ENCODE data around the gene FBXO2. TPM values are rescaled to one million over a fixed set of nuclear protein-coding genes. Genes with fewer than 3 reads are reported as not detected.

FBXO2 gene
- total RNA-seq, 4 donors from 2014 or later: 0.59 to 7.2 (median 4.2) TPM

DNA sequence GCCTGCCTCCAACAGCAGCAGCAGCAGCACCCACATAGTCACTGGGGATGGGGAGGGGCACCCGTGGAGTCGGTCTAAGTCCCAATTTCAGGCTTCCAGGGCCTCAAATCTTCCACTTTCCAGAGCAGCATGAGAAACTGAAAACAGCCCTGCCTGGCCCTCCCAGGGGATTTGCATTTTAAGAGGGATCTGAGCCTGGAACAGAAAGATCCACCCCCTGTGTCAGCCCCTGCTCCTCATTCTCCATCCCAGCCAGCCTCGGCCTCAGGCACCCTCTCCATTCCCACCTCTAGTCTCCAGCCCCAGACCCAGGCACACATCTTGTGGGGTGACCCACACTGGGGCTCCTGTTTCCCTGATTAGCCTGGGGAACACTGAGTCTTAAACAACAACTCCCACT, 51.8 kb downstream of the FBXO2 start:
- H3K27me3 ChIP-seq: no peaks in the 10 kb centered on the region

DNA sequence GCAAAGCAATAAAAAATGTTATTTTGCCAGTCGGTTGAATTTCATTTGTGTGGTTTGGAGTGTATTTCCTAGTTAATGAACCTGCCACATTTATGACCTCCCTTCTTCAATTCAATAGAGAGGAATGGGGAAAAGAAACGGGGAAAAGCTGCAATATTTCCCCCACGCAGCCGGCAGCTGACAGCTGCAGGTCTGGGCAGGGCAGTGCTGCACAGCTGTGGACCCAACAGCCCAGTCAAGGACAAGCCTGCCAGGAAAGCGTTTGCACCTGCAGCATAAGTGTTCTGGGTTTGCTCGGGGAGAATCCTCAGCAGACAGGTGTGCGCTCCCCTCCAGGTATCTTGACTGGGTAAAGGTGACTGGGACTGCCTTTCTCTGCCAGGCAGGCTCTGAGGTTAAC, 53.4 kb downstream of the FBXO2 start:
- Histone ChIP-seq H3K4me1 (no peaks in the 10 kb centered on the region), H3K4me3 (no peak overlapping the region), H3K27me3 (no peaks in the 10 kb centered on the region), H3K9me3 (no peaks in the 10 kb centered on the region), H3K27ac (no peak overlapping the region), H3K36me3 (no peaks in the 10 kb centered on the region)
- intact Hi-C loops (cut with DNase I; ENCODE audit: low total_unique reads): no loop called here
- TF ChIP-seq, protein P1, sequence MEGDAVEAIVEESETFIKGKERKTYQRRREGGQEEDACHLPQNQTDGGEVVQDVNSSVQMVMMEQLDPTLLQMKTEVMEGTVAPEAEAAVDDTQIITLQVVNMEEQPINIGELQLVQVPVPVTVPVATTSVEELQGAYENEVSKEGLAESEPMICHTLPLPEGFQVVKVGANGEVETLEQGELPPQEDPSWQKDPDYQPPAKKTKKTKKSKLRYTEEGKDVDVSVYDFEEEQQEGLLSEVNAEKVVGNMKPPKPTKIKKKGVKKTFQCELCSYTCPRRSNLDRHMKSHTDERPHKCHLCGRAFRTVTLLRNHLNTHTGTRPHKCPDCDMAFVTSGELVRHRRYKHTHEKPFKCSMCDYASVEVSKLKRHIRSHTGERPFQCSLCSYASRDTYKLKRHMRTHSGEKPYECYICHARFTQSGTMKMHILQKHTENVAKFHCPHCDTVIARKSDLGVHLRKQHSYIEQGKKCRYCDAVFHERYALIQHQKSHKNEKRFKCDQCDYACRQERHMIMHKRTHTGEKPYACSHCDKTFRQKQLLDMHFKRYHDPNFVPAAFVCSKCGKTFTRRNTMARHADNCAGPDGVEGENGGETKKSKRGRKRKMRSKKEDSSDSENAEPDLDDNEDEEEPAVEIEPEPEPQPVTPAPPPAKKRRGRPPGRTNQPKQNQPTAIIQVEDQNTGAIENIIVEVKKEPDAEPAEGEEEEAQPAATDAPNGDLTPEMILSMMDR (IDR thresholded peaks at IDR 0.05): no peak
- TF ChIP-seq POLR2A (IDR thresholded peaks at IDR 0.05): no peak
- no peak for DNase-seq

More for the DNA sequence above, 51.8 kb downstream of the FBXO2 start:
- no peaks in the 10 kb centered on the region for H3K4me1 ChIP-seq
- no peak overlapping the region for H3K27ac ChIP-seq
- H3K4me3 ChIP-seq: no peak overlapping the region
- H3K9me3 ChIP-seq: no peaks in the 10 kb centered on the region
- no peak for TF ChIP-seq POLR2A (IDR thresholded peaks at IDR 0.05)
- TF ChIP-seq, protein P1 (IDR thresholded peaks at IDR 0.05): no peak
- no peaks in the 10 kb centered on the region for H3K36me3 ChIP-seq
- DNase-seq: no peak
- intact Hi-C loops (cut with DNase I; ENCODE audit: low total_unique reads): no loop called here

DNA sequence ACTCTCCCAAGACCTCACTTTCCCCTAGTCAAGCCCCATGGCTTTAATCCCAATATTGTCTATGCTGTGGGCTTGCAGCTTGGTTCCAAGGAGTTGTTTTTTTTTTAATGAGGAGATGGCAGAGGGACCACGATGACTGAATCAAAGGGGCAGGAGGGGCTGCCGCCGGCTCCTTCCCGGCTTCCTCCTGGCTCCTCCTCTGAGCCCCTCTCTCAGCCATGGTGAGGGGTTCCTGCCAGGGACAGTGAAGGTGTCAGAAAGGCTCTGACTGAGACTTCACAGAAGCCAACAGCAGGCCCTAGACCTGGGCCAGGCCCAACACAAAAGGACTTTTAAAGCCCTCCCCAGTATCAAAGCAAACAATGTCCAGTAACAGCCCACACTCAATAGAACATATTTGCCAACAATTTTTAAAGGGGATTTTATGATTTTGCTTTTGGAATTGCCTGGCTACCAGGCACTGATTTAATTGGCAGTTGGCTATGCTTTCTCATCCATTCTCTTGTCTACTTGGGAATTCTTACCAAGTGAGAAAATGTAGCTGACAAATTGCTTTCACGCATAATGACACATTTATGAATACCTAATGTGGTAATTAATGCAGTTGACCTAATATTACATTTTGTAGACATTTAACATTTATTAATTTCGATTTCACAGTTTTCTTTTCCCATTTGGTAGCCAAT, 54.2 kb downstream of the FBXO2 start:
- Histone ChIP-seq H3K9me3 (no peaks in the 10 kb centered on the region), H3K27ac (no peak overlapping the region), H3K36me3 (no peaks in the 10 kb centered on the region), H3K27me3 (no peaks in the 10 kb centered on the region), H3K4me1 (no peaks in the 10 kb centered on the region), H3K4me3 (no peak overlapping the region)
- TF ChIP-seq POLR2A (IDR thresholded peaks at IDR 0.05): no peak
- TF ChIP-seq, protein P1 (IDR thresholded peaks at IDR 0.05): no peak
- DNase-seq: no peak
- intact Hi-C loops (cut with DNase I; ENCODE audit: low total_unique reads): no loop called here

DNA sequence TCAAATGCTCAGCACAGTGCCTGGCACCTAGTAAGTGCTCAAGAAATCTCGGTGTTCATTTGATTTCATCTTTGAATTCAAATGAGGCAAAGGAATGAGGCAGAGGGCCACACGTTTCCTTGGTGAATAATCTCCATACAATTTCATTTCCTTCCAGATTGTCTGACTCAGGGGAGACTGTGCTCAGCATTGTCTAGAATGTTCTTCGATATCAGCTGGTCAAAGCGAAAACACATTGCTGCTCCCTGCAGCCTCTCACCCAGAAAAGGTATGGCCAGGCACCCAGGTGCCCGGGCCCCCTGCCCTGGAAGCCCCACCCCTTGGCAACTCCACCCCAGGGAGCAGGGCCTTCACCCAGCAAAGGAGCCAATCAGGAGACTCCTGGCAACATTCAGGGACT, 55.8 kb downstream of the FBXO2 start:
- Histone ChIP-seq H3K27me3 (no peaks in the 10 kb centered on the region), H3K36me3 (no peaks in the 10 kb centered on the region), H3K4me3 (no peak overlapping the region), H3K27ac (no peak overlapping the region), H3K4me1 (no peaks in the 10 kb centered on the region), H3K9me3 (no peaks in the 10 kb centered on the region)
- intact Hi-C loops (cut with DNase I; ENCODE audit: low total_unique reads): no loop called here
- no peak for DNase-seq
- TF ChIP-seq POLR2A (IDR thresholded peaks at IDR 0.05): no peak
- TF ChIP-seq, protein P1 (IDR thresholded peaks at IDR 0.05): no peak

Other genes with a start within 250 kb of the FBXO2 start
- gene DISP3, start 175.3 kb downstream of the FBXO2 start, total RNA-seq: under 1 TPM in 2 of 4 donors, not detected in 2; 0.09 to 0.90 TPM
- 10 to 100 TPM in 3 of 4 donors, 1 to 10 TPM in 1; 7.6 to 26.7 (median 17.6) TPM for gene FBXO44, start 448 bp upstream of the FBXO2 start, total RNA-seq
- 1 to 10 TPM in 2 of 4 donors, under 1 TPM in 2; 0.51 to 5.4 (median 2.2) TPM for gene FBXO6, start 9.8 kb upstream of the FBXO2 start, total RNA-seq
- gene MAD2L2, start 26.7 kb upstream of the FBXO2 start, total RNA-seq: 10 to 100 TPM; 24.3 to 66.2 (median 34.6) TPM
- gene DRAXIN, start 37.3 kb upstream of the FBXO2 start, total RNA-seq: under 1 TPM in 2 of 4 donors, not detected in 2; 0.06 to 0.41 TPM
- 10 to 100 TPM in 3 of 4 donors, 1 to 10 TPM in 1; 4.1 to 34.7 (median 31.2) TPM for gene AGTRAP, start 81.7 kb upstream of the FBXO2 start, total RNA-seq
- under 1 TPM in 2 of 4 donors, not detected in 2; 0.21 to 0.82 TPM for gene C1orf167, start 107.8 kb upstream of the FBXO2 start, total RNA-seq
- gene MTHFR, start 151.5 kb upstream of the FBXO2 start, total RNA-seq: 10 to 100 TPM; 15.0 to 56.8 (median 29.9) TPM
- 10 to 100 TPM; 14.6 to 31.5 (median 22.7) TPM for gene CLCN6, start 151.8 kb upstream of the FBXO2 start, total RNA-seq
- not detected for gene NPPA, start 193.4 kb upstream of the FBXO2 start, total RNA-seq
- not detected for gene NPPB, start 204.5 kb upstream of the FBXO2 start, total RNA-seq